Measurements from ENCODE around the gene FCRLA.

- TF ChIP-seq POLR2A (IDR thresholded peaks at IDR 0.05; ENCODE audit: low read depth, low read length), result no peak
- no peak for TF ChIP-seq TAF1 (IDR thresholded peaks at IDR 0.05; ENCODE audit: borderline replicate concordance, low read depth, low read length)
- no peak for TF ChIP-seq POLR2AphosphoS5 (IDR thresholded peaks at IDR 0.05; ENCODE audit: low read depth, low read length)
Measured at GRCh38 chr1:161678500-161678899, 28.5 kb upstream of the FCRLA start.

Data from GM12892 (cell line).